ENCODE data around the gene LCN6.

DNA sequence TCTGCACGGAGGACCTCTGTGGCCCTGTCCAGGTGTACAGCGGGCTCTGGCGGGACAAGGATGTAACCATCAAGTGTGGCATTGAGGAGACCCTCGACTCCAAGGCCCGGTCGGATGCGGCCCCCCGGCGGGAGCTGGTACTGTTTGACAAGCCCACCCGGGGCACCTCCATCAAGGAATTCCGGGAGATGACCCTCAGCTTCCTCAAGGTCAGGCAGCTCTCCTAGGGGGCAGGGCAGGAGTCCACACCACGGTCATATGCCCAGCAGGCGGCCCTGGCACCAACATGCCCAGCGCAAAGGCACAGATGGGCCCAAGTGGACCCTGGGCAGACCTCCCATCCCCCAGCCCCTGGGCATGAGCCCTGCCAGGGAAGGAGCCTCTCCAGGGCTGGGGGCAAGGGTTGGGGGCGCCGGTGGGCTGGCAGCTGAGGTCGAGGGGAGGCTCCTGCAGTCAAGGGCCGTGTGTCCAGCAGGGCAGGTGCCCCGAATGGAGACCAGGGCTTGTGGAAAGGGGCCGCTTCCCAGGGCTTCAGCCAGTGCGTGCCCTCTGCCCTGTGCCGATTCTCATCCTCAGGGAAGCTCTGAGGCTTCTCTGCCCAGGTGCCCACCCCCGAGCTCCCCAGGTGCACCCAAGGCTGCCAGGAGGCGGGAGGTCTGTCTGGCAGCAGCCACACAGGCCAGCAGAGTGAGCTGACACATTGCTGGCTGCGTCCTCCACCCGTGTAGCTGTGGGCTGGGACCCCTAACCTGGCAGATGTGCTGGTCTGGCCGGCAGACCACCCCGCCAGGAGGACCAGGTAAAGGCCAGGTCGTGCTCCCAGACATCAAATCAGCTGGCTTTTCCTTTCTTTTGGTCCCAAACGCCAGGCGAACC, 26.0 kb downstream of the LCN6 start:
- TF ChIP-seq, protein P1, sequence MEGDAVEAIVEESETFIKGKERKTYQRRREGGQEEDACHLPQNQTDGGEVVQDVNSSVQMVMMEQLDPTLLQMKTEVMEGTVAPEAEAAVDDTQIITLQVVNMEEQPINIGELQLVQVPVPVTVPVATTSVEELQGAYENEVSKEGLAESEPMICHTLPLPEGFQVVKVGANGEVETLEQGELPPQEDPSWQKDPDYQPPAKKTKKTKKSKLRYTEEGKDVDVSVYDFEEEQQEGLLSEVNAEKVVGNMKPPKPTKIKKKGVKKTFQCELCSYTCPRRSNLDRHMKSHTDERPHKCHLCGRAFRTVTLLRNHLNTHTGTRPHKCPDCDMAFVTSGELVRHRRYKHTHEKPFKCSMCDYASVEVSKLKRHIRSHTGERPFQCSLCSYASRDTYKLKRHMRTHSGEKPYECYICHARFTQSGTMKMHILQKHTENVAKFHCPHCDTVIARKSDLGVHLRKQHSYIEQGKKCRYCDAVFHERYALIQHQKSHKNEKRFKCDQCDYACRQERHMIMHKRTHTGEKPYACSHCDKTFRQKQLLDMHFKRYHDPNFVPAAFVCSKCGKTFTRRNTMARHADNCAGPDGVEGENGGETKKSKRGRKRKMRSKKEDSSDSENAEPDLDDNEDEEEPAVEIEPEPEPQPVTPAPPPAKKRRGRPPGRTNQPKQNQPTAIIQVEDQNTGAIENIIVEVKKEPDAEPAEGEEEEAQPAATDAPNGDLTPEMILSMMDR (IDR thresholded peaks at IDR 0.05), result no peak
- no peak for TF ChIP-seq NR1H2 (CRISPR knock-in tag; IDR thresholded peaks at IDR 0.05)
- TF ChIP-seq, protein P2, sequence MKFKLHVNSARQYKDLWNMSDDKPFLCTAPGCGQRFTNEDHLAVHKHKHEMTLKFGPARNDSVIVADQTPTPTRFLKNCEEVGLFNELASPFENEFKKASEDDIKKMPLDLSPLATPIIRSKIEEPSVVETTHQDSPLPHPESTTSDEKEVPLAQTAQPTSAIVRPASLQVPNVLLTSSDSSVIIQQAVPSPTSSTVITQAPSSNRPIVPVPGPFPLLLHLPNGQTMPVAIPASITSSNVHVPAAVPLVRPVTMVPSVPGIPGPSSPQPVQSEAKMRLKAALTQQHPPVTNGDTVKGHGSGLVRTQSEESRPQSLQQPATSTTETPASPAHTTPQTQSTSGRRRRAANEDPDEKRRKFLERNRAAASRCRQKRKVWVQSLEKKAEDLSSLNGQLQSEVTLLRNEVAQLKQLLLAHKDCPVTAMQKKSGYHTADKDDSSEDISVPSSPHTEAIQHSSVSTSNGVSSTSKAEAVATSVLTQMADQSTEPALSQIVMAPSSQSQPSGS (CRISPR knock-in tag; IDR thresholded peaks at IDR 0.05; ENCODE audit: borderline replicate concordance, low read depth), result no peak
- TF ChIP-seq, protein P3, sequence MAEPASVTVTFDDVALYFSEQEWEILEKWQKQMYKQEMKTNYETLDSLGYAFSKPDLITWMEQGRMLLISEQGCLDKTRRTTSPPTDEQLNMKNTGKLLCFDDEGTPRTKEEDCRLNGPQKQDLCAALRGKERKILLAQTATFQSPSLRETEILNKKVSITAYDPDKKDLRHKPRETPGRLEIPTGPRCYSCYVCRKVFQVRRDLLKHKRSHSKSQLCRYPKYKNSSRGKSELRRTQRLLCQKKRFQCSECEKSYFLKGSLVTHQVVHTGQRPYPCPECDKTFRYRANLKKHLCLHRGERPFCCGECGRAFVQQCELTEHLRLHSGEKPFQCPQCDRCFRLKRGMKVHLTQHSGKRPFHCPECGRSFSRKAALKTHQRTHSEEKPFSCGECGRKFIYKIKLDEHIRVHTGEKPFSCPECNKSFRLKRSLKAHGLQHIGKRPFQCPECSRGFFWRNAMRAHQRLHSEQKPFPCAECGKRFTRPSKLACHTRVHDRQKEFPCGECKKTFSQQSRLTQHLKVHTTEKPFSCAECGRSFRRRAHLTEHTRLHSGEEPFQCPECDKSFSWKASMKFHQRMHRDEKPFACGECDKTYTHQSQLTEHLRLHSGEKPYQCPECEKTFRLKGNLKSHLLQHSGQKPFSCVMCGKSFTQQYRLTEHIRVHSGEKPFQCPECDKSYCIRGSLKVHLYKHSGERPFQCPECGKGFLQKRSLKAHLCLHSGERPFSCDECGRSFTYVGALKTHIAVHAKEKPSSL (CRISPR knock-in tag; conservative IDR thresholded peaks at IDR 0.05), result no peak
- TF ChIP-seq, protein P4, sequence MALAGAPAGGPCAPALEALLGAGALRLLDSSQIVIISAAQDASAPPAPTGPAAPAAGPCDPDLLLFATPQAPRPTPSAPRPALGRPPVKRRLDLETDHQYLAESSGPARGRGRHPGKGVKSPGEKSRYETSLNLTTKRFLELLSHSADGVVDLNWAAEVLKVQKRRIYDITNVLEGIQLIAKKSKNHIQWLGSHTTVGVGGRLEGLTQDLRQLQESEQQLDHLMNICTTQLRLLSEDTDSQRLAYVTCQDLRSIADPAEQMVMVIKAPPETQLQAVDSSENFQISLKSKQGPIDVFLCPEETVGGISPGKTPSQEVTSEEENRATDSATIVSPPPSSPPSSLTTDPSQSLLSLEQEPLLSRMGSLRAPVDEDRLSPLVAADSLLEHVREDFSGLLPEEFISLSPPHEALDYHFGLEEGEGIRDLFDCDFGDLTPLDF (CRISPR knock-in tag; IDR thresholded peaks at IDR 0.05), result no peak
- TF ChIP-seq TEAD4 (CRISPR knock-in tag; IDR thresholded peaks at IDR 0.05), result no peak
- TF ChIP-seq, protein P5, sequence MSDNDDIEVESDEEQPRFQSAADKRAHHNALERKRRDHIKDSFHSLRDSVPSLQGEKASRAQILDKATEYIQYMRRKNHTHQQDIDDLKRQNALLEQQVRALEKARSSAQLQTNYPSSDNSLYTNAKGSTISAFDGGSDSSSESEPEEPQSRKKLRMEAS (CRISPR knock-in tag; IDR thresholded peaks at IDR 0.05), result no peak
- TF ChIP-seq ESRRA (CRISPR knock-in tag; IDR thresholded peaks at IDR 0.05; ENCODE audit: borderline replicate concordance), result 0 out of 2 replicates have a peak, but pooled peaks have one; percentile 20
- no peak for TF ChIP-seq GTF2I (CRISPR knock-in tag; conservative IDR thresholded peaks at IDR 0.05)
- TF ChIP-seq, protein P6, sequence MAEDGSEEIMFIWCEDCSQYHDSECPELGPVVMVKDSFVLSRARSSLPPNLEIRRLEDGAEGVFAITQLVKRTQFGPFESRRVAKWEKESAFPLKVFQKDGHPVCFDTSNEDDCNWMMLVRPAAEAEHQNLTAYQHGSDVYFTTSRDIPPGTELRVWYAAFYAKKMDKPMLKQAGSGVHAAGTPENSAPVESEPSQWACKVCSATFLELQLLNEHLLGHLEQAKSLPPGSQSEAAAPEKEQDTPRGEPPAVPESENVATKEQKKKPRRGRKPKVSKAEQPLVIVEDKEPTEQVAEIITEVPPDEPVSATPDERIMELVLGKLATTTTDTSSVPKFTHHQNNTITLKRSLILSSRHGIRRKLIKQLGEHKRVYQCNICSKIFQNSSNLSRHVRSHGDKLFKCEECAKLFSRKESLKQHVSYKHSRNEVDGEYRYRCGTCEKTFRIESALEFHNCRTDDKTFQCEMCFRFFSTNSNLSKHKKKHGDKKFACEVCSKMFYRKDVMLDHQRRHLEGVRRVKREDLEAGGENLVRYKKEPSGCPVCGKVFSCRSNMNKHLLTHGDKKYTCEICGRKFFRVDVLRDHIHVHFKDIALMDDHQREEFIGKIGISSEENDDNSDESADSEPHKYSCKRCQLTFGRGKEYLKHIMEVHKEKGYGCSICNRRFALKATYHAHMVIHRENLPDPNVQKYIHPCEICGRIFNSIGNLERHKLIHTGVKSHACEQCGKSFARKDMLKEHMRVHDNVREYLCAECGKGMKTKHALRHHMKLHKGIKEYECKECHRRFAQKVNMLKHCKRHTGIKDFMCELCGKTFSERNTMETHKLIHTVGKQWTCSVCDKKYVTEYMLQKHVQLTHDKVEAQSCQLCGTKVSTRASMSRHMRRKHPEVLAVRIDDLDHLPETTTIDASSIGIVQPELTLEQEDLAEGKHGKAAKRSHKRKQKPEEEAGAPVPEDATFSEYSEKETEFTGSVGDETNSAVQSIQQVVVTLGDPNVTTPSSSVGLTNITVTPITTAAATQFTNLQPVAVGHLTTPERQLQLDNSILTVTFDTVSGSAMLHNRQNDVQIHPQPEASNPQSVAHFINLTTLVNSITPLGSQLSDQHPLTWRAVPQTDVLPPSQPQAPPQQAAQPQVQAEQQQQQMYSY (CRISPR knock-in tag; IDR thresholded peaks at IDR 0.05), result no peak

Measured in WTC11 (cell line).